GM19467 (cell line): Measurements from ENCODE around the gene CAPZB.

Experiments
- ATAC-seq: cut with Tn5 transposase; IDR thresholded peaks from one replicate; pipeline ENCODE4 v1.9.1; 2021; ENCODE audit warnings: mild to moderate bottlenecking, moderate library complexity; ENCODE audit not compliant: unreplicated experiment

The CAPZB gene

DNA sequence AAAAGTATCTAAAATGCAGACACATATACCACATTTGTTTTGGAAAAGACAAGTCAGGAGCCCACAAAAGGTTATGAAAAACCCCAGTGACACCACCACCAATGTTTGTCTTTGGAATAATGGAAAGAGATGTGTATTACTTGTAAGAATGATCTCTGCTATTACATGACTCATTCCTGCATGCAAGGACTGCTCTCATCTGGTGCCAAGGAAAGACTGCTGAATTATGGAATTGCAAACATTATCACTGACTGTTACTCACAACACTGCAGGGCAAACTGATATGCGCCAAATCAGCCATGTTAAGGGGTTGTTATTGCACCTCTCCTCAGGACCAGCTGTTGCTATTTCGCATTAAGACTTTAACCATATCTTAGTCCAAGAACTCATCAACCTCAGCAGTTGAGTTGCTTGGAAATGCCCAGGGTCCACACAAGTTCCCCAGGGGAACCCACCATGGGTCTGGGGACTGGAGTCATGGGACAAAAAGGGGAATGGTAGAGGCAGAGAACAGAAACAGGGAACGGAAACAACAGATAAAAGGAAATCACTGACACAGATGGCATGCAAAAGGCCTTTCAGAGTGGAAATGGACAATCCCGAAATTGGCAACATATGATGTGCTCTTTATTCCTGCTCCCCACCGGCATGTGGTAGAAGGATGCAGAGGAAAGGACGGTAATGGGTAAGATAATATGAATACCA, 34.4 kb downstream of the CAPZB start:
- ATAC-seq: no peak

DNA sequence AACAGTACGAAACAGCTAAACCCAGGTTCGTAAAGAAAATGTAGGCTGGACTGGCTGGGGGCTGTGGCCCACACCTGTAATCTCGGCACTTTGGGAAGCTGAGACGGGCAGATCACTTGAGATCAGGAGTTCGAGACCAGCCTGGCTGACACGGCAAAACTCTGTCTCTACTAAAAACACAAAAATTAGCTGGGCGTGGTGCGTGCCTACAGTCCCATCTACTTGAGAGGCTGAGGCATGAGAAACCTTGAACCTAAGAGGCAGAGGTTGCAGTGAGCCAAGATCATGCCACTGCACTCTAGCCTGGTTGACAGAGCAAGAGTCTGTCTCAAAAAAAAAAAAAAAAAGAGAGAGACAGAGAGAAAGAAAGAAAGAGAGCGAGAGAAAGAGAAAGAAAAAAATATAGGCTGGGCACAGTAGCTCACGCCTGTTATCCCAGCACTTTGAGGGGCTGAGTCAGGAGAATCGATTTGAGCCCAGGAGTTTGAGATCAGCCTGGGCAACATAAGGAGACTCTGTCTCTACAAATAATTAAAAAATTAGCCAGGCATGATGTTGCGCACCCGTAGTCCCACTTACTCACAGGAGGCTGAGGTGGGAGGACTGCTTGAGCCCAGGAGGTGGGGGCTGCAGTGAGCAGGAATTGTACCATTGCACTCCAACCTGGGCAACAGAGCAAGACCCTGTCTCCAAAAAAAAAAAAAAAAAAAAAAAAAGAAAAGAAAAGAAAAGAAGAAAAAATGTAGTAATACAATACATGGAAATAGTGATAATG, 35.7 kb downstream of the CAPZB start:
- no peak for ATAC-seq

DNA sequence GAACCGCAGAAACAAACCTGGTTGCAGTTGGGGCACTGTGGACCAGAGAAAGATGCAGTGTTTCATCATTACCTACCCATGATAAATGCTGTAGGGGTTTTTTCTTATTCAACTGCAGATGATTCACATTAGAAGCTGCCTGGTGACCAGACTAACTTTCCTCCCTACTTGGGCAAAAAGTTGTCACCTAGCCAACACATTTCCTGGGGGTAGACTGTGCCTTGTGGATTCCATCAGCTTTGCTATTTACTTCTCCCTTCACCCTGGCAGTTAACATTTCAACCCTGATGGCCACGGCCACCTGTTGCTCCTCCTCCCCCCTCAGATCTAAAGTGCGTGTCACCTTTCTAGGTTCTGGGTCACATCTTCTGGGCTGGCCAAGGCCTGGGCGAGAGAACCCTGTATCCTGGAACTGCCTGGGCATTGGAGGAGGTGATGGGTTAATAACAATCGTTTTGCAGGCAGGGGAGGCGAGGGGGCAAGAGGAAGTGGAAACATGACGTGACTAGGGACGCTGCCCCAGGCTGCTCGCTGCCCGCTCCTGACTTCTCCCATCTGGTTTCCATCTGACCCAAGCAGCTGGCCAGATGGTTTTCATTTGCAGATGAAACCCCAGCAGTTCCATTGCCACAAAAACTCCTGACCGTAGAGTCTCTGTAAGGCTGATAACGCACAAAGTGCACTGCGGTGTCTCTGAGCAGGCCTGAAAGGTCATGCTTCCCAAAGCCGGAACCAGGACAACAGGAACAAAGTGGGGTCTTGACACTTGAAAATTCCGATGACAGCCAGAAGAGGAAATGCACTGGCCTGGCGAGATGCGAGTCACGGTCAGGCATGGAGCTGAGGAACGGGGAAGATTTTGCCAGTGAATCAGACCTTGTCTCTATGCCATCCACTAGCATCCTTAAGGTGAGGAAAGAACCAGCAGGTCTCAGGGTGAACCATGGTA, 36.6 kb downstream of the CAPZB start:
- no peak for ATAC-seq

DNA sequence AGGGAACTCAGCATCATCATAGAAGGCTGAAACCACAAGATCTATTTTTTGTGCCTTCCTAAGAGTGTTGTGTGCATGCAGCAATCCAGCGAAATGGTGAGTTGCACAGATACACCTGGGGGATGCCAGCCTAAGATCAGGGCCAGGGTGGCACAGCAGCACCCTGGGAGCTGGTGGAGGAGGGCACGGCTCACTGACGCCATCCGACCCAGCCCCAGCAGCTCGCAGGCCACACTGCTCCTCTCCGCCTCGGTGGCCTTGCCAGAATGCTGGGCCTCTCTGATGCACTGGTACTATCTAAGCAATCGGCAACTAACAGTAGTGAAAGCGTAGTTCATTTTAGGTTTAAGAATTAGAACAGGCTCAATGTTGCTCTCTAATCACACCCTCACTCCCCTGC, 37.8 kb downstream of the CAPZB start:
- ATAC-seq: no peak

DNA sequence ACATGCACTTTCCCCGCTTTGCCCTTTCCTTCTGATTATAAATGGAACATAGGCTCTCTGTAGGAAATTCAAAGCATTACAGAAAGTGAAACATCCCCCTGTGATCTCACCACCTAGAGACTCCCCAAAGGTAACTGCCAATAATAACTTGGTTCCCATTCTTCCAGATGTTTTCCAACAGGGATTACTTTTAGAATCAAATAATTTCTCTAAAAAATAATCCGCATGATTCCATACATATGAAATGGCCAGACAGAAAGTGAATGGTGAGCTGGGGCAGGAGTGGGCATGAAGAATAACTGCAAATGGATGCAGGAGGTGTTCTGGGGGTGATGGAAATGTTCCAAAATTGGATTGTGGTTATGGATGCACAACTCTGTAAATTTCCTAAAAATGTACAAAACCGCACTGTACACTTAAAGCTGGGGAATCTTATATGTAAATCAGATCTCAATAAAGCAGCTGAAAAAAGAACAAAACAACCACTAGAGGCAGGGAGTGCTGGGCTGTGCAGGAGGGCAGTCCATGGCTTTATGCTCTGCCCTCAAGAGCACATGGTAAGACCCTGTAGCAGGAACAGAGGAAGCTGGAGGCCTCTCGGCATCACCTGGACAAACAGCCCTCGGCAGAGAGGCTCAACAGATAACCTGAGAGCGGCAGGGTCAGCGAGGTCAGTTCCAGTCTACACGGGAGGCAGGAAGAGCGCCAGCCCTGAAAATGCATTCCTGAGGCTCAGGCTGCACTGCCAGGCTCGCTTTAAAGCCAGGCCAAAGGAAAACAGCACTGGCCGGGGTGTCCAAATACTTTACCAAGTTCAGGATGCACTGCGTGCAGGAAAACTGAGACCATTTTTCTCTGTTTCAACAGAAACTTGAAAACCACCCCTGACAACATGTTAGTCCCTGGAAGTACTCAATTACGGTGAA, 39.7 kb downstream of the CAPZB start:
- ATAC-seq: no peak

DNA sequence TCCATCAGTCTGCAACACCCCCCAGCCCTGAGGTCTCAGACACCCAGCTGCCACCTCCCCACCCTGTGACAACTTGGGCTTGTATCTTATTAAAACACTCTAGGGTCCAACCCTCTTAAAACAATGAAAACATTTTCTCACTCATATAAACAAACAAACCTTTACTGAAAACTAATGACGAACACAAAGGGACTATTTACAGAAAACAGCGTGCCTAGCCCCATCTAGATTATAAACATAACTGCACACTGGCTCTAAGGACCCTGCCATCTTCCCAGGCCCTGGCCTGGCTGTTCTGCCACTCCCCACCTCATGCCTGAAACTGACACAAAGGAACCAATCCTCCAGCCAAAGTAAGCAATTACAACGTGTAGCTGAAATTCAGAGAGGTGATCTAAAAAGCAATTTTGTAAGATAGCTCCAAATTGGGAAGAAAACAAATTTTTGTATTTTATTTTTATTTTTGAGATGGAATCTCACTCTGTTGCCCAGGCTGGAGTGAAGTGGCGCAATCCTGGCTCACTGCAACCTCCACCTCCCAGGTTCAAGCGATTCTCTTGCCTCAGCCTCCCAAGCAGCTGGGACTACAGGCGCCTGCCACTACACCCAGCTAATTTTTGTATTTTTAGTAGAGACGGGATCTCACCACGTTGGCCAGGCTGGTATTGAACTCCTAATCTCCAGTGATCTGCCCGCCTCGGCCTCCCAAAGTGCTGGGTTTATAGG, 40.9 kb downstream of the CAPZB start:
- ATAC-seq: no peak

DNA sequence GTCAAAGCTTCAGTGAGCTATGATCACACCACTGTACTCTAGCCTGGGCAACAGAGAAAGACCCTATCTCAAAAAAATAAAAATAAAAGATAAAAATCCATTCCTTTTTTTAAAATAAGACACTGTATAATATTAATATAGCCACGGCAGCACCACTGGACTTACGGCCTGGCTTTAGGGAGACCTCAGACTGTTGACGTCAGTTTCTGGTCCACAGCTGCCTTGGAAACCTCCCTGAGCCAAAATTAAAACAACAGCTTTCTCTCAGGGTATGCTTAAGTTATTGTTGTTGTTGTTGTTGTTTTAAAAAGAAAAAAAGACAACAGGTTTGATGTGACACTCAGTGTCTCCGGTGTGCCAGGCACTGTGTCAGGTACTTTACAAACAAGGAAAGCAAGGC, 42.0 kb downstream of the CAPZB start:
- no peak for ATAC-seq

DNA sequence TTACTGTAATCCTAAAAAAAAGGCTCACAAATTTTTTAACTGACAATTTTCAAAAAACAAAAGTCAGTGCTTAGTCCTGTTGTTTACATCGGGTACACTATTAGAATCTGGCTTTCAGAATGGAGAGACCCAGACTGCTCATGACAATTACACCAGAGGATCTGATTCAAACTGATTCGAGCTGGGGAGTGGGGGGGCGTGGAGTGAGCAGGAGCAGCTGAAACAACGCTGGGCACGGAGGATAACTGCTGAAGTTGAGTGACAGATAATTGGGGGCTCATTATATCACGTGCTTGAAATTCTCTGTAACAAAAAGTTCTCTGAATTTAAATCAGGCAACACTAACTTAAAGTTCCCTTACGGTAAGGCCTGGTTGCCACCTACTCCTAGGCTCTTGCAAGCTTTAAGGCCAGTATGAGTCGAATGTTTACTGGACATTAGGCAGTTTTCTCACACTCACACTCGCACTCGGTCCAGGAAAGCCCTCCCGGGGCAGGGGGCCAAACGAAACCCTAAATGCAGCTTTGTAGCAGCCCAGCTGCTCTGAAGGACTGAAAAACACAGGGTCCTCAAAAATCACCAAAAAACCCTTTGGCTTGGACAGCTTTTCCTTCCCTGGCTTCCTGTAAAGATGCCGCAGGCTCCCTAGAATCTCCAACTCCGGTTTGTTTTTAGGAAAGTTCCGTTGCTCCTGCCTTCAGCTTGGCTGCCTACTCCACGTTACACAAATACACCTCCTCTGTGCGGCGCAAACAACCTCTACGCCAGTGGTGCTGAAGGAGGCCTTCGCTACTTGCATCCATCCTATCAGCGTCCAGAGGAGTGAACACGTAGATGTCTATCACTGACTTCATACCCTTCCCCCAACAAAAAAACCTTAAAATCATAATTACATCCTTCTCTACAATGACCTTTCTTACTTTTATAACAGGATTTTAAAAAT, 42.9 kb downstream of the CAPZB start:
- ATAC-seq: no peak

DNA sequence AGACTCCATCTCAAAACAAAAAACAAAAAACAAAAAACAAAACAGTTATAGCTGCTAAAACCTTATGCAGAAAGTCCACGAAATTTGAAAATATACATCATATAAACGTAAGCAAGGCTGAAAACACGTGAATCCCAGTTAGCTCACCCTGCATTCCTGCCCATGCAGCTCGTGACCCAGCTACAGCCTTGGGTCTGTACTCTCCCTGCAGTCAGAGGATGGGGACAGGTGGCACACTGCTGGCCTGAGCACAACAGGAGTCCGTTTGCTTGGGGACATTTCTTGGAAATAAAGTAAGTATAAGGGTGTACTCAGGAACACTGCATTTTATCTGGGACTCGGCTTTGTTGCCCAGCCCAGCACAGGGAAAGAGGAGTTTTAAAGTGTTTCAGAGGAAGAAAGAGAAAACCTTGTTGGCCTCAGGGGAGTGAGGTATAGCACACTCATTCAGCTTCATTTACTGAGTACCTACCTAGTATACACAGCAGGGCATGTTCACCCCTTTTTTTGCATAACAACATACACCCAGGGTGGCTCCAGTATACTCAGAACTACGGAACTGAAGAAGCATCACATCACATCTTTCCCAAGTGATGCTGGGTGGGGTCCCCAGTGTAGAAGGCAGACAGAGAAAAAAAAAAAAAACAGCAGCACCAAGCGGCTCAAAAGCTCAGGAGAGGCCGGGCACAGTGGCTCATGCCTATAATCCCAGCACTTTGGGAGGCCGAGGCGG, 44.1 kb downstream of the CAPZB start:
- no peak for ATAC-seq

DNA sequence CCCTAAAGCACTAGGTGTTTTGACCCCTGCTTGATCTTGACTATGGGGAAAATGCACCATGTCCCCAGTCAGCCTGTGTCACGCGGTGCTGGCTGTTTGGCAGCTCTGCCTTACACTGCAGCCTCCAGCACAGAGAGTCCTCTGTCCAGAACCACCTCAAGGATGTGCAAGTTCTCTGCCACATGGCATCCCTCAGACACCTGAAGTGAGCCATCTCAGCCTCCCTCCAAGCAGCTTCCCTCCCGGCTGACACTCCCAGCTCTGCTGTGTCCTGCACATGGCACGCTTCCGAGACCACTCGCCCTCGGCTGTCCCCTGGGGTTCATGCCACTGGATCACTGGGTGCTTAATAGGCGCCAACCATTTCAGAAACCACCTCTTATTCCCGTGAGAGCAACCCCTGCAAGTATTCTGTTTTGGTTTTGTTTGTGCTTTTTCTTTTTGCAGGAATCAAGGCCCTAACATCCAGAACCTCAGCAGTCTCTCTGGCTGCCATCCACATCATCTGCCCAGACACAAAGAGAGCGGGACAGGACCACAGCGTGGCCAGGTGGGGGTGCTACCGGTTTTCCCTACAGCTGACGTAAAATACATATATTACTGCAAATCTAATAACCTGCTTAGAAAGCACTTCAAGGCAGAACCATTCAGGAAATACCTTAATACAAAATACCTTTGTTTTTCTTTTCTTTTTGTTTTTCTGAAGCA, 45.7 kb downstream of the CAPZB start:
- ATAC-seq: no peak

DNA sequence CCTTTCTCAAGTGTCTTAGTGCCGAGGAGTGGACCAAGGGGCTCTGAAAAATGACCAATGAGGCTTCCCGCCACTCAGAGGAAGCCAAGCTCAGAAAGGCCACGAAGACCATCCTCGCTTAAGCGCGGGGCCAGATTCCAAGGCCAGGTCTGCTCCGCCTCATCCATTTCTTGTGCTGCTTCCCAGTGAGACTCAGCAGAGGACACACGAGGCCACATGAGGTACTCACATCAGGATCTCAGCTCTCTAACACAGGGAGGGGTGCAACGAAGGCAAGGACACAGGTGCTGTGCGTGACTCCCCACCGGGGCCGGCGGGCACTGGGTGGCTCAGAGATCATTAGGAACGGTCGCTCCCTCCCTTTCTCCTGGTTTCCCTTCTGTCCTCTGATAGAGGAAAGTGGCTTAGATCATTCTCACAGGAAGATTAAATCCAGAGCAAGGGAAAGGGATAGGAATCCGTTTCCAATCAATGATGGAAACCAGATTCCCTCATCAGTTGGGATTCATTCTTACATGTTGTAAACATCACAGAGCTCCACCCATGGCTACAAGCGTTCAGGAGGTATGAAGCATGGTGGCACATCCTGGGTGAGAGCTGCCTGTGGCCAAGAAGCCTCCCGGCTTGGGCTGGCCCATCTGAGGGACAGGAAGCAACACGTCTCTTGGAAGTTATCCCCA, 46.7 kb downstream of the CAPZB start:
- no peak for ATAC-seq

DNA sequence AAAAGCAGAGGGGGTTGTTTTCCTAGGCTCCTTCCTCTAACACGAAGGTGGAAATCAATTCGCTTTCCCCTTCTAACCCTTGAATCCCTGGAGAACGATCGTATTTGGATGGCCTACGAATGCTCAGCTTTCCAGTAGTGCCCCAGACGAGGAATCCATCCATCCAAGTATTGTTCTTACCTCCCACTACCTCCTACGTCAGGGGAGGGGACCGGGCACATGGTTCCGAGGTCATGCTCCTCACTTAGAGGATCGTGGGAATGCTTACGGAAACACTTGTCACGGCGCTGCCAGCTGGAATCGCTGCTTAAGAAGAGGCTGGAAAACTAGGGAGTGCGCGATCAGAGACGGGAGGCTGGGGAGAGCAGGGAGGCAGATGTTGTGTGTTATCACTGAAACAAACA, 47.4 kb downstream of the CAPZB start:
- ATAC-seq: no peak

DNA sequence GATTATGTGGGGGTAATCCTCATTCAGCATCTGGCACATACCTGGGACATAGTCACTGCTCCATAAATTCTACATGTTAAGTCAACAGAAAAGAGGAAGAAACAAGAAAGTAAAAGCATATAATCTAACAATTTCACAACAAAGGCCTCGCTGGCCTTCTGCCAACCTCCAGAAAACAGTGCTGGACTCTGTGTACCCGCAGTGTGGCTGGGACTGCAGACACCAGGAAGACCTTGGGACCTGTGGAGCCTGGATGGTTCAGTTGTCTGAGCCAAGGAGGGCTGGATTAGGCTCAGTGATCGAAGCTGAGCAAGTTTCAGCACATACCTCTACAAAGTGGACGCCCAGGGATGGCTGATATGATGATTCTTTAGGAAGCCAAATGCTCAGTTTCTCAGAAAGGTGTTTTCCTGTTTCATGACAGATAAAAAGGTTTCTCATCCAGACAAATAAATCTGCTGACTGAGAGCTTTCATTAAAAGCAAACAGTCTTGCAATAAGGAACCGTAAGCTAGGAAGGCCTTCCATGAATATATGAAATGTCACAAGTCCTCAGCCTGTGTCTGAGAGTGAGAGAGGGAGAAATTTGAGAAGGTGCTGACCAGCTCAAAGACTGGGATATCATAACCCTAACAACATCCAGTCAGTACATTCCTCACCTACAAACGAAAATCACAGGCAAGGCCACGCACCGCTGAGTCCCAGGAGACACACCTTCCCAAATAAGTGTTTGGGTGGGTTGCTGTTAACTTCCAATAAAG, 48.4 kb downstream of the CAPZB start:
- ATAC-seq: no peak

DNA sequence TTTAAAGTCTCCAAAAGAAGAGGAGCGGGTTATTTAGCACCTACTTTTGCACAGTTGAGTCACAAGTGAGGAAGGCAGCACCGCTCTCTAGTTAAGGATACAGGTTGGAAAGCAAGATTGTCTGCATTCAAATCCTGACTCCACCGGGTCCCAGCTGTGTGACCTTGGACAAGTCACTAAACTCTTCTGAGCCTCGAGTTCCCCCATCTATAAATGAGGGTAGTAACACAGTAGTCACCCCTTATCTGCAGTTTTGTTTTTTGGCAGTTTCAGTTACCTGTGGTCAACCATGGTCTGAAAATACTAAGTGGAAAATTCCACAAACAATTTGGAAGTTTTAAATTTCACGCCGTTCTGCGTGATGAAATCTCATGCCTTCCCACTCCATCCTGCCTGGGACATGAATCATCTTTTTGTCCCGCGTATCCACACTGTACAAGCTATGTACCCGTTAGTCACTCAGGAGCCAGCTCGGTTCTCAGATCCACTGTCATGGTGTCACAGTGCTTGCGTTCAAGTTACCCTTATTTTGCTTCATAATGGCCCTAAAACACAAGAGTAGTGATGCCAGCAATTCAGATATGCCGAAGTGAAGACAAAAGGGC, 49.4 kb downstream of the CAPZB start:
- ATAC-seq: no peak

DNA sequence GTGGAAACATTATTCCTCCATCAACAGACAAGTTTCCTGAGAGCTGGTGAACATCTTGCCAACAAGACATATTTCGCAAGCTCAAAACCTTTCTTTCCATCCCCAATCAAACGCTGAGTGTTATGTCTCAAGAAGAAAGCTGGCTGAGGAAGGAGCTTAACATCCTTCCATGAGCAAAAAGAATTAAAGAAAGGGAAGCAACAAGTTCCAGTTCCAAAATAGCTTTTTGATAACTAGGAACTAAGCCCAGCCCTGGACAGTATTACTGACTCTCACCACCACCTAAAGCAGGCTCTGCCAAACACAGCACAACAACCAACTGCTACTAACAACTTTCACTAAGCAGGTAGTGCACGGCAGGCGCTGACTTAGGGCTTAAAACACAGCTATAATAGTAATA, 50.2 kb downstream of the CAPZB start:
- no peak for ATAC-seq

DNA sequence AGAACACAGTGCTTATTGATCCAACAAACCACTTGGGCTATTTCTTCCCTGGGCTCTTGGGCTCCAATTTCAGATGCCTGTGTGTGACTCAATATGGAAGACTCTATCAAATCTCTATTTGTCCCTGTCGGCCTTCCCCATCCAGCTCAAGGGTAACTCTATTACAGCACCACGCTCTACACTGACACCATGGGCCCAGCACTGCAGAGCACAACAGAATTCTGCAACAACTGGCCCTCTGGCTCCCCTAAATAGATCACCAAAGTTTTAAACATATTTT, 51.7 kb downstream of the CAPZB start:
- no peak for ATAC-seq
